K562 (cell line): Measurements from ENCODE around the gene CHI3L1. TPM values are rescaled to one million over a fixed set of nuclear protein-coding genes. Genes with fewer than 3 reads are reported as not detected.

ENCODE experiments used
- ATAC-seq: fragments of 200-7000 bp; cut with Tn5 transposase; 3 replicates; pipeline ENCODE4 v1.9.1; 2020; ENCODE audit warnings: moderate library complexity
- BruUV-seq: library from RNA; stranded (reverse); fragments of 400-500 nt; replicated peaks from 2 replicates; lab custom pipeline; 2021; lab: Mats Ljungman, UMichigan
- CTCF ChIA-PET: fragments of 300-600 bp; formaldehyde crosslinking; extraction: SDS; loops from one replicate; lab custom pipeline; 2021; ENCODE audit warnings: low intra/inter-chr PET ratio; lab: Yijun Ruan, JAX
- POLR2A ChIA-PET: fragments of 300-600, 350-650 bp; sonication (Branson Sonifier 250); formaldehyde crosslinking; extraction: SDS; loops from one replicate; lab custom pipeline; 2021; ENCODE audit warnings: antibody characterized with exemption, inconsistent platforms; lab: Yijun Ruan, JAX
- DNase-seq, 4 experiments: peaks; one replicate each; pipeline versions ENCODE4 v3.0.0 to v3.0.0-alpha.2; 2011 to 2018; ENCODE audit warnings: low spot score in 3 of 4, mixed read lengths in 3 of 4; ENCODE audit errors: extremely low read depth in 1 of 4
- FAIRE-seq: peaks from 2 replicates; lab custom pipeline; 2011; peaks lifted over from hg19 to GRCh38; lab: Jason Lieb, UNC
- H2AFZ ChIP-seq: 2 replicates; pipeline ENCODE4 v1.6.0; 2011; ENCODE audit warnings: low read depth, low read length, control low read depth, inconsistent platforms
- H3K27ac ChIP-seq: fragments of 200-600 bp; 3 replicates; pipeline ENCODE4 v1.8.0; 2011; ENCODE audit warnings: low read depth, mild to moderate bottlenecking, control low read depth, inconsistent platforms, low read length, moderate library complexity, mixed read lengths; ENCODE audit errors: extremely low read depth
- H3K27me3 ChIP-seq, 2 experiments: fragments of 300-600 bp in 1 of 2; 2 replicates in 1 of 2; 3 replicates in 1 of 2; pipeline versions ENCODE4 v1.6.0 to v1.8.0; 2011; ENCODE audit warnings: inconsistent platforms in 2 of 2, low read length in 2 of 2, mild to moderate bottlenecking in 1 of 2, mixed read lengths in 1 of 2, moderate library complexity in 1 of 2; ENCODE audit not compliant: control insufficient read depth in 2 of 2, insufficient read depth in 2 of 2
- H3K36me3 ChIP-seq: fragments of 300-600 bp; 3 replicates; pipeline ENCODE4 v1.8.0; 2011; ENCODE audit warnings: mild to moderate bottlenecking, low read length, inconsistent platforms; ENCODE audit not compliant: control insufficient read depth, insufficient read depth
- H3K4me1 ChIP-seq, 2 experiments: fragments of 200-600 bp in 1 of 2; replicated peaks in 1 of 2; 2 replicates in 1 of 2; 3 replicates in 1 of 2; pipeline versions ENCODE4 v1.5.1 to v1.8.0; 2011; ENCODE audit warnings: inconsistent platforms in 2 of 2, low read length in 2 of 2, mild to moderate bottlenecking in 1 of 2, mixed read lengths in 1 of 2, moderate library complexity in 1 of 2; ENCODE audit not compliant: control insufficient read depth in 2 of 2, insufficient read depth in 2 of 2
- H3K4me2 ChIP-seq: 2 replicates; pipeline ENCODE4 v1.6.1; 2011; ENCODE audit warnings: low read length, control low read depth, inconsistent platforms, mixed read lengths; ENCODE audit not compliant: insufficient read depth
- H3K4me3 ChIP-seq: fragments of 200-600 bp; sonication (generic), shearing (Covaris generic); 2 replicates; pipeline ENCODE4 v1.5.1; 2016; ENCODE audit warnings: control low read depth, inconsistent platforms
- H3K79me2 ChIP-seq: fragments of 200-600 bp; 3 replicates; pipeline ENCODE4 v1.8.0; 2011; ENCODE audit warnings: low read length, inconsistent platforms; ENCODE audit not compliant: control insufficient read depth, insufficient read depth
- H3K9ac ChIP-seq, 2 experiments: 2 replicates each; pipeline versions ENCODE4 v1.6.0 to v1.6.1; 2011; ENCODE audit warnings: low read depth in 2 of 2, low read length in 2 of 2, control low read depth in 1 of 2, inconsistent platforms in 1 of 2, mild to moderate bottlenecking in 1 of 2, mixed read lengths in 1 of 2; ENCODE audit not compliant: insufficient read depth in 1 of 2
- H3K9me1 ChIP-seq: one replicate; pipeline ENCODE4 v1.6.0; 2011; ENCODE audit warnings: inconsistent platforms, mild to moderate bottlenecking, low read length, moderate library complexity; ENCODE audit not compliant: control insufficient read depth, insufficient read depth
- H3K9me3 ChIP-seq: replicated peaks from 2 replicates; pipeline ENCODE4 v1.5.1; 2011; ENCODE audit warnings: low read depth, low read length, inconsistent platforms; ENCODE audit not compliant: control insufficient read depth, insufficient read depth
- H4K20me1 ChIP-seq: replicated peaks from 2 replicates; pipeline ENCODE4 v1.6.1; 2011; ENCODE audit warnings: low read length, inconsistent platforms, mixed read lengths; ENCODE audit not compliant: control insufficient read depth, insufficient read depth
- RBM22 ChIP-seq: fragments of 200-400 bp; formaldehyde crosslinking; IDR thresholded peaks from 2 replicates; pipeline ENCODE4 v1.6.1; 2018; ENCODE audit warnings: low read length, low read depth; ENCODE audit not compliant: poor library complexity, severe bottlenecking
- SMAD1 ChIP-seq: fragments of 150-350 bp; IDR thresholded peaks from 2 replicates; pipeline ENCODE4 v1.6.1; 2014; ENCODE audit warnings: low read length, low read depth; ENCODE audit not compliant: partially characterized antibody
- SOX6 ChIP-seq: fragments of 450-650 bp; IDR thresholded peaks from 2 replicates; pipeline ENCODE4 v1.6.1; 2014; ENCODE audit warnings: mild to moderate bottlenecking
- SREBF1 ChIP-seq: fragments of 150-350 bp; IDR thresholded peaks from 2 replicates; pipeline ENCODE4 v1.6.1; 2014; ENCODE audit warnings: antibody characterized with exemption, low read depth, low read length, borderline replicate concordance
- TCF3 ChIP-seq: sonication (generic); formaldehyde crosslinking; IDR thresholded peaks from 2 replicates; pipeline ENCODE4 v1.4.0; 2020; ENCODE audit warnings: mild to moderate bottlenecking, missing genetic modification reagents
- ZNF121 ChIP-seq: sonication (generic); formaldehyde crosslinking; conservative IDR thresholded peaks from 2 replicates; pipeline ENCODE4 v1.8.0; 2022; ENCODE audit warnings: missing genetic modification reagents
- ZNF232 ChIP-seq: sonication (generic); formaldehyde crosslinking; IDR thresholded peaks from 2 replicates; pipeline ENCODE4 v1.8.0; 2022; ENCODE audit warnings: mild to moderate bottlenecking, missing genetic modification reagents
- WGBS: fragments of 100-300 bp; shearing (Covaris generic); methylation state at CpG from one replicate; pipeline ENCODE4 v1.1.6; 2016; ENCODE audit warnings: low coverage, mixed read lengths; ENCODE audit not compliant: insufficient coverage; ENCODE audit errors: missing lambda C conversion rate; 5-methylcytosine and 5-hydroxymethylcytosine counted together
- in situ Hi-C: fragments of 300-500 bp; cut with MboI; formaldehyde crosslinking; loops from 4 replicates; pipeline ENCODE4 v1.15.0; 2018; ENCODE audit warnings: inconsistent platforms, mixed read lengths
- intact Hi-C: fragments of 100-400 bp; cut with micrococcal nuclease; formaldehyde crosslinking; loops from 2 replicates; pipeline ENCODE4 v1.14.2; 2022
- polyA plus RNA-seq, 8 experiments: library from polyadenylated mRNA; depleted of rRNA in 4 of 8; stranded (reverse) in 5 of 8; unstranded in 3 of 8; fragments of >200 nt; fragmentation: Nextera tagmentation in 2 of 8; fragmentation: Illumina TruSeq in 1 of 8; extraction: Ambion mirVana in 2 of 8; extraction: Trizol in 1 of 8; gene quantifications; 2 replicates each; pipeline versions ENCODE4 v1.2.1 to v1.2.3, GENCODE V29; 2011 to 2014; ENCODE audit warnings: inconsistent platforms in 1 of 8, missing spikeins in 1 of 8
- total RNA-seq, 7 experiments: library from RNA; depleted of rRNA in 6 of 7; stranded (reverse); fragments of >200 nt in 6 of 7; fragmentation: Illumina TruSeq in 2 of 7; extraction: Trizol in 2 of 7; gene quantifications; 2 replicates each; pipeline versions ENCODE4 v1.2.1 to v1.2.3, GENCODE V29; 2011 to 2021; ENCODE audit warnings: low replicate concordance in 1 of 7
- TF ChIP-seq, protein P1 (sequence below): fragments of 450-650 bp; IDR thresholded peaks from 2 replicates; pipeline ENCODE4 v1.6.1; 2018; ENCODE audit not compliant: partially characterized antibody

The CHI3L1 gene
- total and polyA plus RNA-seq, 9 of the 15 experiments (the other 6 are each of a cell fraction or from before 2014, with no cell fraction given): not detected

DNA sequence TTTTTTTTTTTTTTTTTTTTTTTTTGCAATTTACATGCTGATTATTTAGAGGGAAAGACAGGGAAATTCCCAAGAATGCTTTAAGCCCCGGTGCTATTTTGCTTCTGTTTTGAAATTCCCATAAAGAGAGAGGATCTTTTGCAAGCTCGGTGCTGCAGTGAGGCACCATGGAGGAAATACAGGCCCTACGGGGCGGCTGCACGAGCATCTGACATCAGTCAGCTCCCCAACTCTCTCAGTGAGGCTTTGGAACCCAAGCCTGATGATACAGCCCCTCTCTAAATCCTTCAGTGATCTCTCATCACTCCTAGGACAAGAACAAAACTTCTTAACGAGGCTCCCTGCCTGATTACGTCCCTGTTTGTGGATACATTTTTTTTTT is 791 bp upstream of the CHI3L1 start:
- H3K9ac ChIP-seq: no peak overlapping the region
- 0% methylated on average over 7 of the region's 7 CpGs for WGBS
- no peaks in the 10 kb centered on the region for H3K9me1 ChIP-seq
- BruUV-seq: no TSS peak
- ATAC-seq (no peak), DNase-seq (no peak), FAIRE-seq (no peak)
- CTCF ChIA-PET: no interaction called here
- H2AFZ ChIP-seq: no peak overlapping the region
- H3K79me2 ChIP-seq: no peaks in the 10 kb centered on the region
- in situ Hi-C loops (no loop called here), intact Hi-C loops (no loop called here)
- H3K4me1 ChIP-seq: no peaks in the 10 kb centered on the region
- H3K4me3 ChIP-seq: no peak overlapping the region
- no peaks in the 10 kb centered on the region for H3K36me3 ChIP-seq
- H3K27me3 ChIP-seq: peaks cover 20 to 41% of the 10 kb centered on the region in 2 experiments
- H4K20me1 ChIP-seq: peaks cover 3% of the 10 kb centered on the region
- H3K9me3 ChIP-seq: no peaks in the 10 kb centered on the region
- no peak overlapping the region for H3K4me2 ChIP-seq
- TF ChIP-seq SOX6 (no peak), ZNF232 (CRISPR knock-in tag) (no peak), SMAD1 (no peak), ZNF121 (CRISPR knock-in tag) (no peak), SREBF1 (no peak), RBM22 (no peak), TCF3 (CRISPR knock-in tag) (no peak)
- TF ChIP-seq, protein P1, sequence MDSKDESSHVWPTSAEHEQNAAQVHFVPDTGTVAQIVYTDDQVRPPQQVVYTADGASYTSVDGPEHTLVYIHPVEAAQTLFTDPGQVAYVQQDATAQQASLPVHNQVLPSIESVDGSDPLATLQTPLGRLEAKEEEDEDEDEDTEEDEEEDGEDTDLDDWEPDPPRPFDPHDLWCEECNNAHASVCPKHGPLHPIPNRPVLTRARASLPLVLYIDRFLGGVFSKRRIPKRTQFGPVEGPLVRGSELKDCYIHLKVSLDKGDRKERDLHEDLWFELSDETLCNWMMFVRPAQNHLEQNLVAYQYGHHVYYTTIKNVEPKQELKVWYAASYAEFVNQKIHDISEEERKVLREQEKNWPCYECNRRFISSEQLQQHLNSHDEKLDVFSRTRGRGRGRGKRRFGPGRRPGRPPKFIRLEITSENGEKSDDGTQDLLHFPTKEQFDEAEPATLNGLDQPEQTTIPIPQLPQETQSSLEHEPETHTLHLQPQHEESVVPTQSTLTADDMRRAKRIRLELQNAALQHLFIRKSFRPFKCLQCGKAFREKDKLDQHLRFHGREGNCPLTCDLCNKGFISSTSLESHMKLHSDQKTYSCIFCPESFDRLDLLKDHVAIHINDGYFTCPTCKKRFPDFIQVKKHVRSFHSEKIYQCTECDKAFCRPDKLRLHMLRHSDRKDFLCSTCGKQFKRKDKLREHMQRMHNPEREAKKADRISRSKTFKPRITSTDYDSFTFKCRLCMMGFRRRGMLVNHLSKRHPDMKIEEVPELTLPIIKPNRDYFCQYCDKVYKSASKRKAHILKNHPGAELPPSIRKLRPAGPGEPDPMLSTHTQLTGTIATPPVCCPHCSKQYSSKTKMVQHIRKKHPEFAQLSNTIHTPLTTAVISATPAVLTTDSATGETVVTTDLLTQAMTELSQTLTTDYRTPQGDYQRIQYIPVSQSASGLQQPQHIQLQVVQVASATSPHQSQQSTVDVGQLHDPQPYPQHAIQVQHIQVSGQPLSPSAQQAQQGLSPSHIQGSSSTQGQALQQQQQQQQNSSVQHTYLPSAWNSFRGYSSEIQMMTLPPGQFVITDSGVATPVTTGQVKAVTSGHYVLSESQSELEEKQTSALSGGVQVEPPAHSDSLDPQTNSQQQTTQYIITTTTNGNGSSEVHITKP: no peak
- TF ChIP-seq, all 486 proteins: peak for 0
- POLR2A ChIA-PET: no interaction called here
- H3K27ac ChIP-seq: no peak overlapping the region
